Measurements from ENCODE around the gene SLC15A5.

Gene SLC15A5

GRCh38 chr12:16168078-16168477 is 109.4 kb downstream of the SLC15A5 start:
- DNase-seq = no peak

- DNase-seq = no peak
Observed at GRCh38 chr12:16166563-16167470, 110.7 kb downstream of the SLC15A5 start.

- DNase-seq = no peak
Observed at GRCh38 chr12:16165506-16165905, 112.0 kb downstream of the SLC15A5 start.

- no peak for DNase-seq
Observed at GRCh38 chr12:16163901-16164300, 113.6 kb downstream of the SLC15A5 start.

GRCh38 chr12:16163146-16163545 is 114.3 kb downstream of the SLC15A5 start:
- DNase-seq = no peak

- DNase-seq = no peak
Observed at GRCh38 chr12:16159571-16159970, 117.9 kb downstream of the SLC15A5 start.

GRCh38 chr12:16158050-16158449 is 119.4 kb downstream of the SLC15A5 start:
- DNase-seq = no peak

- DNase-seq = no peak
Observed at GRCh38 chr12:16155938-16156337, 121.5 kb downstream of the SLC15A5 start.

GRCh38 chr12:16154990-16155389 is 122.5 kb downstream of the SLC15A5 start:
- DNase-seq = no peak

GRCh38 chr12:16152885-16153673 is 124.4 kb downstream of the SLC15A5 start:
- DNase-seq = no peak

GRCh38 chr12:16150276-16150675 is 127.2 kb downstream of the SLC15A5 start:
- no peak for DNase-seq

- no peak for DNase-seq
Observed at GRCh38 chr12:16148938-16149337, 128.5 kb downstream of the SLC15A5 start.
